ENCODE data around the gene CASZ1.

CASZ1 gene

GRCh38 chr1:10796029-10796944 is at the start of gene CASZ1:
Gene CASZ1, minus strand, starts transcription at chr1:10796646. Its CDS starts 102,757 bp downstream, at chr1:10693889.
- DNase-seq = peak; percentile 29

GRCh38 chr1:10843697-10844096 is 47.3 kb upstream of the CASZ1 start:
- no peak for DNase-seq

- DNase-seq = no peak
Observed at GRCh38 chr1:10841118-10841517, 44.7 kb upstream of the CASZ1 start.

- DNase-seq = no peak
Observed at GRCh38 chr1:10839188-10839770, 42.8 kb upstream of the CASZ1 start.

- DNase-seq = no peak
Observed at GRCh38 chr1:10838541-10838940, 42.1 kb upstream of the CASZ1 start.

GRCh38 chr1:10836726-10837125 is 40.3 kb upstream of the CASZ1 start:
- no peak for DNase-seq

- DNase-seq = peak; percentile 29
Observed at GRCh38 chr1:10835822-10836421, 39.5 kb upstream of the CASZ1 start.

- no peak for DNase-seq
Observed at GRCh38 chr1:10835421-10835820, 39.0 kb upstream of the CASZ1 start.

- DNase-seq = no peak
Observed at GRCh38 chr1:10834770-10835412, 38.4 kb upstream of the CASZ1 start.

GRCh38 chr1:10833630-10834557 is 37.4 kb upstream of the CASZ1 start:
- DNase-seq = no peak

GRCh38 chr1:10832703-10833102 is 36.3 kb upstream of the CASZ1 start:
- DNase-seq = no peak

GRCh38 chr1:10830961-10831668 is 34.7 kb upstream of the CASZ1 start:
- no peak for DNase-seq

GRCh38 chr1:10829965-10830515 is 33.6 kb upstream of the CASZ1 start:
- DNase-seq = no peak

GRCh38 chr1:10829067-10829818 is 32.8 kb upstream of the CASZ1 start:
- DNase-seq = no peak

- DNase-seq = no peak
Observed at GRCh38 chr1:10827377-10828333, 31.2 kb upstream of the CASZ1 start.

GRCh38 chr1:10825592-10825991 is 29.1 kb upstream of the CASZ1 start:
- DNase-seq = no peak

- no peak for DNase-seq
Observed at GRCh38 chr1:10824821-10825540, 28.5 kb upstream of the CASZ1 start.

- no peak for DNase-seq
Observed at GRCh38 chr1:10823000-10823401, 26.6 kb upstream of the CASZ1 start.

- DNase-seq = no peak
Observed at GRCh38 chr1:10821388-10821787, 24.9 kb upstream of the CASZ1 start.

Data from stimulated activated CD8-positive, alpha-beta memory T cell treated with anti-CD3 and anti-CD28 coated beads, Interleukin-4, amount 100 ng/mL, for 48 hours (primary cell).